Aorta (tissue), 5 donors: ENCODE data around the gene CPSF4. TPM values are rescaled to one million over a fixed set of nuclear protein-coding genes. Genes with fewer than 3 reads are reported as not detected.
"Not testable (repeated sequence)": the region's sequence is repeated elsewhere in the genome, so short reads cannot be mapped to it uniquely, and the experiment has no call there.

Experiments
- ATAC-seq: fragments of 200-7000 bp; cut with Tn5 transposase; one replicate; pipeline ENCODE4 v1.9.1; 2022; ENCODE audit warnings: moderate library complexity; ENCODE audit not compliant: low FRiP score
- DNase-seq, 2 donors: peaks; one replicate each; pipeline ENCODE4 v3.0.0-alpha.2; 2020
- H3K27ac ChIP-seq, 2 donors: one replicate each; pipeline ENCODE4 v1.5.1; 2013; ENCODE audit warnings: low read length in 2 of 2, mild to moderate bottlenecking in 2 of 2, moderate library complexity in 2 of 2, control low read depth in 1 of 2, inconsistent platforms in 1 of 2, low read depth in 1 of 2
- H3K27me3 ChIP-seq, 2 donors: one replicate each; pipeline ENCODE4 v1.6.1; 2013; ENCODE audit warnings: control low read depth in 1 of 2, low read length in 1 of 2, mild to moderate bottlenecking in 1 of 2, moderate library complexity in 1 of 2; ENCODE audit not compliant: insufficient read depth in 2 of 2, control insufficient read depth in 1 of 2
- H3K36me3 ChIP-seq, 2 donors: one replicate each; pipeline ENCODE4 v1.6.1; 2013; ENCODE audit warnings: control low read depth in 1 of 2, low read length in 1 of 2, mild to moderate bottlenecking in 1 of 2; ENCODE audit not compliant: insufficient read depth in 2 of 2, control insufficient read depth in 1 of 2
- H3K4me1 ChIP-seq, 2 donors: one replicate each; pipeline ENCODE4 v1.6.1; 2013; ENCODE audit warnings: low read length in 2 of 2, control low read depth in 1 of 2, mild to moderate bottlenecking in 1 of 2, moderate library complexity in 1 of 2; ENCODE audit not compliant: insufficient read depth in 2 of 2, control insufficient read depth in 1 of 2
- H3K4me3 ChIP-seq, 2 donors: one replicate each; pipeline ENCODE4 v1.5.1; 2013; ENCODE audit warnings: low read length in 2 of 2, control low read depth in 1 of 2, mild to moderate bottlenecking in 1 of 2
- H3K9me3 ChIP-seq: one replicate; pipeline ENCODE4 v1.6.1; 2013; ENCODE audit warnings: mild to moderate bottlenecking, low read length; ENCODE audit not compliant: control insufficient read depth
- WGBS, 2 donors: extraction: QIAGEN DNeasy Blood & Tissue Kit; methylation state at CpG; one replicate each; pipeline ENCODE4 v1.1.7; 2013; 5-methylcytosine and 5-hydroxymethylcytosine counted together
- intact Hi-C, 2 donors: fragments of 100-400 bp; cut with DNase I; formaldehyde crosslinking; loops; one replicate each; pipeline versions ENCODE4 v1.14.2 to v1.15.0; 2022
- polyA plus RNA-seq, 2 donors: library from polyadenylated mRNA; stranded (reverse); fragments of 200-250 nt; gene quantifications; one replicate each; pipeline ENCODE4 v1.2.3, GENCODE V29; 2013
- total RNA-seq, 2 donors: library from RNA; stranded (reverse); fragmentation: NEBNext Ultra II Directional; extraction: Animal tissue kit (Norgen Biotek cat#: 25700); gene quantifications; one replicate each; pipeline ENCODE4 v1.2.1, GENCODE V29; 2021
- donor health status: healthy with polysubstance abuse.
- donor health status: Bipolar disorder and iron deficiency.
- donor health status: DM: no; HTN: no; CAD: no.
- donor health status: DM: no; HTN: no; CAD: no.
- donor health status: DM: yes; HTN: yes; CAD: no.

The CPSF4 gene
- total and polyA plus RNA-seq, 4 donors: 24.2 to 48.9 (median 32.0) TPM

DNA sequence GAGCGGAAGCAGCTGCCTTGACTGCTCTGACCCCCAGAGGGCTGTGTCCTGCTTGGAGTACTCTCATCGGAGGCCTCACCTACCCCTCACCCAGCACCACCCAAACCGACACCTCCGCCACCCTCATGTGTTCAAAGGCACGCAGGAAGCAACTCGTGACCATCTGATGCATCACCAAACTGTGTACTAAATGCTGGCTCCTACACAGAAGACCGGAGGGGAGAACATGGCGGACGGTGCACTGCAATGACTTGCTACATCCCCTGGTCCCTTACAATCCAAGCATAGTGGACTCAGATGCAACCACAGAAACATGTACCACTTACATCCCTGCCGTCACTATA, 33.8 kb upstream of the CPSF4 start:
- 88 to 92% methylated on average over 10 of the region's 10 CpGs for WGBS, 2 donors
- intact Hi-C loops: loop anchor here in 1 of 2 donors (10.0 kb wide), 1 partner anchor 370 kb away; no protein-coding TSS in a partner anchor
- no peak for DNase-seq
- Histone ChIP-seq H3K9me3 (no peaks in the 10 kb centered on the region), H3K36me3 (peaks cover 6 to 9% of the 10 kb centered on the region in 2 donors), H3K4me1 (peaks cover 0 to 3% of the 10 kb centered on the region in 2 donors), H3K27me3 (no peaks in the 10 kb centered on the region), H3K27ac (no peak overlapping the region), H3K4me3 (no peak overlapping the region)
- no peak for ATAC-seq

DNA sequence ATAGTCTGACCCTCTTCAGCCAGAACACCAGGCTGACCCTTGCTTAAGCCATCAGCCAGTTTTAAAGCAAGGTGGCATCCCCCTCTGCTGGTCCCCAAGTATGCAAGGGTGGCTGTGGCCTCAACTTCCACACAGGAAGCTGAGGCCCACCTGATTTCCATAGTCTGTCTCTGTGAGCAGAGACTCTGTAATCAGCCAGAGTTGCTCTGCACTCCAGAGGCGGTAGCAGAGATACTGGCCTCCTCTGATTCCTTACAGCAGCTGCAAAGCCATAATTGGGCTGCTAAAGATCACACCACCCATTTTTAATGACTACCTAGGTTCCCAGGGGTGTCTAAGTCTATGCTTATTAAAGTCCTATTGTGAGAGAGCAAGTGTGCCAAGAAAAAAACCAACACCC, 32.2 kb upstream of the CPSF4 start:
- intact Hi-C loops: loop anchor here in 1 of 2 donors (10.0 kb wide), 1 partner anchor 372 kb away; no protein-coding TSS in a partner anchor
- Histone ChIP-seq H3K27me3 (no peaks in the 10 kb centered on the region), H3K36me3 (peaks cover 3% of the 10 kb centered on the region in 2 donors), H3K4me3 (no peak overlapping the region), H3K9me3 (no peaks in the 10 kb centered on the region), H3K4me1 (peaks cover 0 to 3% of the 10 kb centered on the region in 2 donors), H3K27ac (no peak overlapping the region)
- DNase-seq (no peak), ATAC-seq (no peak)
- 80 to 81% methylated on average over 1 of the region's 1 CpG for WGBS, 2 donors

DNA sequence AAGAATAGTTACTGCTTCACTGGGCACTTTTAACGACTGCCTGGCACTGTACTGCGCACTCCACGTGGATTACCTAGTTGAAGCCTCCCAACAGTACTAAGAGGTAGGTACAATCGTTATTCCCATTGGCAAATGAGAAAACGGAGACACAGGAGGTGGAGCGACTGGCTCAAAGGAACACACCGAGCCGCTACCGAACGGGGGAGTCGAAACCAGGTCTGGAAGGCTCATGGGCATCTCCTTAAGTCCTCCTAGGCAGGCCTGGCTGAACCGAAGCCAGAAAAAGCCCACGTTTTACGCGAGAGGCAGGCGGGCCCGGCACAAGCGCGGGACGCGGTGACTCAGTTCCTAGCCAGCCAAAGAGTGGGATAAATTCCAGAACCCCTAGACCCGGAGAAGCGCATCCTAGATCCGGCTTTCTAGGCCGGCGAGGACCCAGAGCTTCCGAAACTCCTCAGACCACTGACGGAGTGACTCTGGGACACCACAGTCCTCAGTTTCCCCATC, 30.8 kb upstream of the CPSF4 start:
- intact Hi-C loops: loop anchor here in 1 of 2 donors (2.0 to 10.0 kb wide), 2 partner anchors 33 to 373 kb away; partner anchors contain the start of gene ARPC1B
- peaks cover 0 to 3% of the 10 kb centered on the region in 2 donors for H3K4me1 ChIP-seq
- peak overlapping the region; percentile 61 to 73 for H3K4me3 ChIP-seq
- DNase-seq (peak; percentile 86 to 94), ATAC-seq (peak; percentile 66)
- peaks cover 3 to 7% of the 10 kb centered on the region in 2 donors for H3K36me3 ChIP-seq
- peak overlapping the region; percentile 70 to 89 for H3K27ac ChIP-seq
- no peaks in the 10 kb centered on the region for H3K27me3 ChIP-seq
- 0% methylated on average over 28 of the region's 28 CpGs for WGBS, 2 donors
- H3K9me3 ChIP-seq: no peaks in the 10 kb centered on the region

DNA sequence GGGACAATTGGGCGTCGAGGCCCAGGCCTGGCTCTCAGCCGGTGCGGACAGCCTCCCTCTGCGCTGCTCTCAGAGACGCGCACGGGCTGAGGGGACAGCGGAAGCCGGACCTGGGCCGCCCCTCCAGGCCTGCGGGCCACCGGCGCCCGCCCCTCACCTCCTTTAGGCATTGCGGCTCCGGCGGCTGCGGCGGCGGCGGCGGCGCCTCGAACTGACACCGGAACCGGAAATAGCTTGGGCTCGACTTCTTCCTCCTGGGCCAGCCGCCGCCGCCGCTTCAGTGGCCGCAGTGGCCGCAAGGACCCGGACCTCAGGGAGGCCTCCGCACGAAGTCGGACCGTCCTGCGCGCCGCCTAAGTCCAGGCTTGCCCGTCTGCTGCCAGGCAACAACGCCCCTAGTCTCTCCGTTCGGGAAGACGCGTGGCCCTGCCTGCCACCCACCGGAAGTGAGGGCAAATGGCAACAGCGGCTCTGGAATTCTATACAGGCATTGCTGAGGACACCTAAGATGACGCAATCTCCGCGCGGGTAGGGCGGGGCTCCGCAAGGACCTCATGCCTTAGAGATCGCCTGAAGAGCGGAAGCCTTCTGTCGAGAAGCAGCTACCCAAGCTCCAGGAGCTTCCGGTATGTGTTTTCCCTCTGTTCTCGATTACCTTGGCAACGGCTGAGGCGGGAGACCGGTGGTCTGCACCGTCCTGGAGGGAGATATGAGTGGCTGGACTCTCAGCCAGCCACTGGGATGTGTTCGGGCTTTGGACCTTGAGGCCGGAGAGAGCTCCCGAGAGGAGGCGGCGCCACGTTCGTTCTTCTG, 30.2 kb upstream of the CPSF4 start, which contains the start of the genes BUD31 and PDAP1:
Gene BUD31 (plus strand): TSS at position 591 of the 813 bp plus-strand sequence. CDS start 2,124 bp downstream, outside the sequence.
Gene PDAP1 (minus strand): TSS at position 219 of the 813 bp plus-strand sequence. CDS start 49 bp downstream, at position 170.
- peaks cover 3 to 7% of the 10 kb centered on the region in 2 donors for H3K36me3 ChIP-seq
- peak; percentile 98 for ATAC-seq
- intact Hi-C loops: loop anchor here in 1 of 2 donors (2.0 to 10.0 kb wide), 2 partner anchors 34 to 374 kb away; partner anchors contain the start of gene ARPC1B

DNA sequence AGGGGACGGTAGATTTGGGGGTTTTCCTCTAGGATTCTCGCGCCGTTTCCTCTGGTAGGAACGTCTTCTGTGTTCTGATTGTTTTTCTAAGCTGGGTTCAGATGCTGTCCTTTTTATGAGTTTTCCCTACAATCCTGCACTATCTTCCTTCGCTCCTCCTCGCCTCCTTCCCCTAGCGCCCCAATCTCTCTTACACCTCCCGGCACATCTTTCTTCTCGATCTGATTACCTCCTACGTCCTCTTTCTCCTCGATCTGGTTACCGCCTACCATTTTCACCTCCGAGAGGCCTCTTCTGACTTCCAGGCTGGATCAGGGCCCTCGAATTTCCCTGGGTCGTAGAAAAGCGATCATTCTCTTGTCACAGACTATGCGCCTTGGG, 29.6 kb upstream of the CPSF4 start:
- peaks cover 0 to 3% of the 10 kb centered on the region in 2 donors for H3K4me1 ChIP-seq
- no peak for ATAC-seq

More for the DNA sequence above, 30.2 kb upstream of the CPSF4 start, which contains the start of the genes BUD31 and PDAP1:
- peak within 1 kb of the TSS; percentile 70 to 89 for H3K27ac ChIP-seq
- peak within 1 kb of the TSS; percentile 67 to 73 for H3K4me3 ChIP-seq
- H3K4me1 ChIP-seq: peaks cover 0 to 3% of the 10 kb centered on the region in 2 donors
- no peaks in the 10 kb centered on the region for H3K9me3 ChIP-seq
- DNase-seq: peak; percentile 96 to 98
- no peaks in the 10 kb centered on the region for H3K27me3 ChIP-seq
- WGBS, 2 donors: 0% methylated on average over 64 to 72 of the region's 72 CpGs

DNA sequence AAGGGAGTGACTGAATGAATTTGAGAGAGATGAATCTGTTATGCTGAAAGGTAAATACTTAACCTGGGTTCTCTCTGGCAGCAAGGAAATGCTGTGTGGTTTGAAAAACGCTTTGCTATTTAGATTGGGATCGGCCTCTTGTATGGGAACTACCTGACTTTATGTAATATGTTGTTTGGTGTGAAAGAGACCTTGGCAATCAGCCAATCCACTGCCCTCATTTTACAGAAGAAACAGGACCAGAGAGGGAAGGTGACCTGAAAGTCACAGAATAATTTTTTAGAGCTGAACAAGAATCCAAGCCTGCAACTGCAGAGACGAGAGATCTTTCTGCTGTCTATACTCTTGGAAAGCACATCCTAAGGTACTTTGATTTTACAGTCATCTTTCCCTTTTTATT, 28.9 kb upstream of the CPSF4 start:
- intact Hi-C loops: loop anchor here in 1 of 2 donors (2.0 to 10.0 kb wide), 2 partner anchors 35 to 375 kb away; partner anchors contain the start of gene ARPC1B
- Histone ChIP-seq H3K4me1 (peaks cover 0 to 3% of the 10 kb centered on the region in 2 donors), H3K4me3 (peak overlapping the region; percentile 23 to 67), H3K36me3 (peaks cover 1 to 4% of the 10 kb centered on the region in 2 donors), H3K9me3 (no peaks in the 10 kb centered on the region), H3K27me3 (no peaks in the 10 kb centered on the region), H3K27ac (no peak overlapping the region)
- DNase-seq (no peak), ATAC-seq (no peak)
- WGBS, 2 donors: 43 to 47% methylated on average over 3 of the region's 3 CpGs

More for the DNA sequence above, 29.6 kb upstream of the CPSF4 start:
- Histone ChIP-seq H3K27ac (peak overlapping the region in 1 of 2 donors; percentile 33), H3K4me3 (peak overlapping the region; percentile 23 to 67), H3K9me3 (no peaks in the 10 kb centered on the region), H3K36me3 (peaks cover 3 to 7% of the 10 kb centered on the region in 2 donors), H3K27me3 (no peaks in the 10 kb centered on the region)
- DNase-seq: no peak
- intact Hi-C loops: loop anchor here in 1 of 2 donors (2.0 to 10.0 kb wide), 2 partner anchors 34 to 374 kb away; partner anchors contain the start of gene ARPC1B
- 0 to 1% methylated on average over 18 of the region's 18 CpGs for WGBS, 2 donors

DNA sequence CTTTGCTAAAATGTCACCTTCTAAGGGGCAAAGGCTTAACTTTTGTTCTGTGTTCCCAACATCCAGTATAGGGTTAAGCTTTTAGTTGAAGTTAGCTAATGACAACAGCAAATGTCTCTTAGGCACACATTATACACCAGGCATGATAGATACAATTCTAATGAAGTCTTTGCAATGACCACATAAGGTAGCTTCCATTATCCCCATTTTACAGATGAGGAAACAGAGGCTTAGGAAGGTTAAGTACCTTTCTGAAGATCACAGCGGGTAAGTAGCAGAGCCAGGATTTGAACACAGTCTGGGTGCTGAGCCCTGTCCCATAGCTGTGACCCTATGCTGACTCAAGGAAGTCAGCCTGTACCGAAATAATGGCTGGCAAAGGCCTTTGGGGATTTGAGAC, 28.1 kb upstream of the CPSF4 start:
- Histone ChIP-seq H3K4me3 (no peak overlapping the region), H3K36me3 (peaks cover 1 to 4% of the 10 kb centered on the region in 2 donors), H3K27ac (no peak overlapping the region)

DNA sequence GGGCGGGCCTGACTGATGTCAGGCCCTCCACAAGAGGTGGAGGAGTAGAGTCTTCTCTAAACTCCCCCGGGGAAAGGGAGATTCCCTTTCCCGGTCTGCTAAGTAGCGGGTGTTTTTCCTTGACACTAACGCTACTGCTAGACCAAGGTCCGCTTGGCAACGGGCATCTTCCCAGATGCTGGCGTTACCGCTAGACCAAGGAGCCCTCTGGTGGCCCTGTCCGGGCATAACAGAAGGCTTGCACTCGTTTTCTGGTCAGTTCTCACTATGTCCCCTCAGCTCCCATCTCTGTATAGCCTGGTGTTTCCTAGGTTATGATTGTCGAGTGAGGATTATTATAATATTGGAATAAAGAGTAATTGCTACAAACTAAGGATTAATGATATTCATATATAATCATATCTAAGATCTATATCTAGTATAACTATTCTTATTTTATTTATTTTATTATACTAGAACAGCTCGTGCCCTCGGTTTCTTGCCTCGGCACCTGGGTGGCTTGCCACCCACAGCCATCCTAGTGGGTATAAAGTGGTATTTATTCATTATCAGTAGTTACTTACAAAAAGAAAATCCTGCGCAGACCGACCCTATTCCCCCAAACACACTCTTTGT, 23.1 kb upstream of the CPSF4 start:
- ATAC-seq, H3K4me3 ChIP-seq, H3K9me3 ChIP-seq, H3K4me1 ChIP-seq, H3K27me3 ChIP-seq, H3K27ac ChIP-seq: not testable (repeated sequence)
- 43 to 50% methylated on average over 17 of the region's 17 CpGs for WGBS, 2 donors
- peaks cover 4 to 12% of the 10 kb centered on the region in 2 donors for H3K36me3 ChIP-seq
- intact Hi-C loops: loop anchor here in 1 of 2 donors (5.0 kb wide), 1 partner anchor 48 kb away; no protein-coding TSS in a partner anchor
- DNase-seq: peak; percentile 75 to 88

More for the DNA sequence above, 28.1 kb upstream of the CPSF4 start:
- H3K4me1 ChIP-seq: peaks cover 0 to 3% of the 10 kb centered on the region in 2 donors
- no peaks in the 10 kb centered on the region for H3K27me3 ChIP-seq
- WGBS, 2 donors: 92 to 93% methylated on average over 2 of the region's 2 CpGs
- DNase-seq: no peak
- intact Hi-C loops: no loop called here
- no peak for ATAC-seq
- no peaks in the 10 kb centered on the region for H3K9me3 ChIP-seq
